ENCODE measurements around the gene VEZF1. TPM values are rescaled to one million over a fixed set of nuclear protein-coding genes. Genes with fewer than 3 reads are reported as not detected.

The VEZF1 gene
- polyA plus RNA-seq, 3 donors, result 28.3 to 40.1 (median 29.0) TPM

GRCh38 chr17:58028578-58028977, 40.5 kb upstream of the VEZF1 start:
- DNase-seq, result no peak
- H2AFZ ChIP-seq (ENCODE audit: insufficient read depth, low read depth, low read length, poor library complexity, severe bottlenecking), result no peak overlapping the region
- peaks cover 33% of the 10 kb centered on the region for H3K4me1 Mint-ChIP-seq
- H3K36me3 ChIP-seq (replicated peaks in 1 of 2; ENCODE audit: control insufficient read depth in 1 of 2, insufficient read depth in 2 of 2, low read length in 2 of 2), result no peaks in the 10 kb centered on the region
- peaks cover 0 to 2% of the 10 kb centered on the region in 2 donors for H3K27me3 ChIP-seq (ENCODE audit: control insufficient read depth in 2 of 2, insufficient read depth in 2 of 2, low read length in 2 of 2)
- no peak overlapping the region for H3K27ac ChIP-seq (ENCODE audit: low read depth in 1 of 2, low read length in 2 of 2)
- peaks cover 24 to 38% of the 10 kb centered on the region in 2 donors for H3K4me1 ChIP-seq (ENCODE audit: control insufficient read depth in 1 of 2, insufficient read depth in 2 of 2, low read length in 2 of 2)
- no peaks in the 10 kb centered on the region for H3K9me3 ChIP-seq (replicated peaks in 1 of 2; ENCODE audit: control insufficient read depth in 1 of 2, insufficient read depth in 1 of 2, low read length in 2 of 2)
- H3K27me3 Mint-ChIP-seq (ENCODE audit: low read depth in 3 of 3), result peaks cover 12 to 16% (median 14%) of the 10 kb centered on the region in 3 donors
- H3K36me3 Mint-ChIP-seq, result peaks cover 0 to 6% of the 10 kb centered on the region in 2 donors
- no peak overlapping the region for H3K27ac Mint-ChIP-seq
- intact Hi-C loops (cut with micrococcal nuclease), result no loop called here
- H3K4me3 Mint-ChIP-seq, result no peak overlapping the region
- H3K4me2 ChIP-seq (replicated peaks; ENCODE audit: extremely low read depth, low read length, poor library complexity, severe bottlenecking), result no peak overlapping the region
- no peak overlapping the region for H3K4me3 ChIP-seq (replicated peaks in 1 of 3; ENCODE audit: low read depth in 2 of 3, low read length in 3 of 3)
- no peak overlapping the region for H3K9ac ChIP-seq (ENCODE audit: insufficient read depth, low read length, poor library complexity, severe bottlenecking)
- peaks cover 2 to 11% (median 9%) of the 10 kb centered on the region in 7 donors for H3K9me3 Mint-ChIP-seq
- H4K20me1 ChIP-seq (ENCODE audit: insufficient read depth, low read length), result no peaks in the 10 kb centered on the region
- TF ChIP-seq, protein P1, sequence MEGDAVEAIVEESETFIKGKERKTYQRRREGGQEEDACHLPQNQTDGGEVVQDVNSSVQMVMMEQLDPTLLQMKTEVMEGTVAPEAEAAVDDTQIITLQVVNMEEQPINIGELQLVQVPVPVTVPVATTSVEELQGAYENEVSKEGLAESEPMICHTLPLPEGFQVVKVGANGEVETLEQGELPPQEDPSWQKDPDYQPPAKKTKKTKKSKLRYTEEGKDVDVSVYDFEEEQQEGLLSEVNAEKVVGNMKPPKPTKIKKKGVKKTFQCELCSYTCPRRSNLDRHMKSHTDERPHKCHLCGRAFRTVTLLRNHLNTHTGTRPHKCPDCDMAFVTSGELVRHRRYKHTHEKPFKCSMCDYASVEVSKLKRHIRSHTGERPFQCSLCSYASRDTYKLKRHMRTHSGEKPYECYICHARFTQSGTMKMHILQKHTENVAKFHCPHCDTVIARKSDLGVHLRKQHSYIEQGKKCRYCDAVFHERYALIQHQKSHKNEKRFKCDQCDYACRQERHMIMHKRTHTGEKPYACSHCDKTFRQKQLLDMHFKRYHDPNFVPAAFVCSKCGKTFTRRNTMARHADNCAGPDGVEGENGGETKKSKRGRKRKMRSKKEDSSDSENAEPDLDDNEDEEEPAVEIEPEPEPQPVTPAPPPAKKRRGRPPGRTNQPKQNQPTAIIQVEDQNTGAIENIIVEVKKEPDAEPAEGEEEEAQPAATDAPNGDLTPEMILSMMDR (IDR thresholded peaks at IDR 0.05), result no peak
- no peaks in the 10 kb centered on the region for H3K79me2 ChIP-seq (ENCODE audit: insufficient read depth, low read length)

DNA sequence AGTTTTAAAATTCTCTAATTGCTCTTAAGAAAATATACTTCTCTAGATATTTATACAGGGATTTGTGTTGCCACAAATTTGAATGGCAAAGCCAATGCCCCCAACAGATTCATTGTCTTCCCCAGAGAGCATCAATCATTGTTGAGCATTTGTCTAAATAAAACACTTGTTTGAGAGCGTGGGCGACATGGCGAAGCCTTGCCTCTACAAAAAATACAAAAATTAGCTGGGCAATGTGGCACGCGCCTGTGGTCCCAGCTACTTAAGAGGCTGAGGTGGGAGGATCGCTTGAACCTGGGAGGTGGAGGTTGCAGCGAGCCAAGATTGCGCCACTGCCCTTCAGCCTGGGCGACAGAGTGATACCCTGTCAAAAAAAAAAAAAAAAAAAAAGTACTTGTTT, 32.3 kb upstream of the VEZF1 start:
- Histone ChIP-seq H3K79me2 (ENCODE audit: insufficient read depth, low read length) (no peaks in the 10 kb centered on the region), H4K20me1 (ENCODE audit: insufficient read depth, low read length) (no peaks in the 10 kb centered on the region), H3K9ac (ENCODE audit: insufficient read depth, low read length, poor library complexity, severe bottlenecking) (no peak overlapping the region), H2AFZ (ENCODE audit: insufficient read depth, low read depth, low read length, poor library complexity, severe bottlenecking) (no peak overlapping the region), H3K4me3 (replicated peaks in 1 of 3; ENCODE audit: low read depth in 2 of 3, low read length in 3 of 3) (no peak overlapping the region), H3K27ac (ENCODE audit: low read depth in 1 of 2, low read length in 2 of 2) (no peak overlapping the region), H3K27me3 (ENCODE audit: control insufficient read depth in 2 of 2, insufficient read depth in 2 of 2, low read length in 2 of 2) (peaks cover 4 to 6% of the 10 kb centered on the region in 2 donors), H3K9me3 (replicated peaks in 1 of 2; ENCODE audit: control insufficient read depth in 1 of 2, insufficient read depth in 1 of 2, low read length in 2 of 2) (no peaks in the 10 kb centered on the region), H3K4me1 (ENCODE audit: control insufficient read depth in 1 of 2, insufficient read depth in 2 of 2, low read length in 2 of 2) (peaks cover 19 to 21% of the 10 kb centered on the region in 2 donors), H3K36me3 (replicated peaks in 1 of 2; ENCODE audit: control insufficient read depth in 1 of 2, insufficient read depth in 2 of 2, low read length in 2 of 2) (no peaks in the 10 kb centered on the region), H3K4me2 (replicated peaks; ENCODE audit: extremely low read depth, low read length, poor library complexity, severe bottlenecking) (no peak overlapping the region)
- H3K36me3 Mint-ChIP-seq, result no peaks in the 10 kb centered on the region
- 96% methylated on average over 4 of the region's 9 CpGs for WGBS (ENCODE audit: insufficient coverage)
- intact Hi-C loops (cut with micrococcal nuclease), result no loop called here
- DNase-seq, result no peak
- H3K27ac Mint-ChIP-seq, result no peak overlapping the region
- H3K9me3 Mint-ChIP-seq, result no peaks in the 10 kb centered on the region
- no peak overlapping the region for H3K4me3 Mint-ChIP-seq
- TF ChIP-seq, protein P1 (IDR thresholded peaks at IDR 0.05), result no peak
- H3K4me1 Mint-ChIP-seq, result peaks cover 17% of the 10 kb centered on the region
- peaks cover 0 to 11% (median 5%) of the 10 kb centered on the region in 3 donors for H3K27me3 Mint-ChIP-seq (ENCODE audit: low read depth in 3 of 3)
